ENCODE data around the gene SH3RF3. TPM values are rescaled to one million over a fixed set of nuclear protein-coding genes. Genes with fewer than 3 reads are reported as not detected.

The SH3RF3 gene
- total RNA-seq, 1 experiment from 2014 or later: not detected

- no peak for ATAC-seq
- POLR2A ChIA-PET: no interaction called here
- Histone ChIP-seq H3K36me3 (ENCODE audit: control insufficient read depth in 1 of 2, insufficient read depth in 2 of 2, low read length in 2 of 2) (no peaks in the 10 kb centered on the region), H3K9me3 (ENCODE audit: control insufficient read depth in 1 of 2, insufficient read depth in 1 of 2, low read depth in 1 of 2, low read length in 2 of 2) (no peaks in the 10 kb centered on the region), H4K20me1 (ENCODE audit: insufficient read depth) (no peaks in the 10 kb centered on the region), H2AFZ (ENCODE audit: low read depth, low read length, poor library complexity, severe bottlenecking) (no peak overlapping the region), H3K4me2 (ENCODE audit: low read length) (no peak overlapping the region), H3K79me2 (ENCODE audit: insufficient read depth, low read length) (no peaks in the 10 kb centered on the region), H3K9me2 (ENCODE audit: insufficient read depth) (no peaks in the 10 kb centered on the region), H3K4me1 (ENCODE audit: control insufficient read depth in 1 of 2, insufficient read depth in 2 of 2, low read length in 2 of 2) (peaks cover 4 to 11% of the 10 kb centered on the region in 2 experiments; a peak in 3 of 4 replicates), H3K27ac (ENCODE audit: low read depth, low read length) (no peak overlapping the region), H3K27me3 (ENCODE audit: insufficient read depth, low read length) (peaks cover 11% of the 10 kb centered on the region; the same call in 1 of the 2 replicates), H3K4me3 (replicated peaks in 1 of 2; ENCODE audit: low read depth in 1 of 2, low read length in 2 of 2) (no peak overlapping the region), H3K9ac (ENCODE audit: low read length) (no peak overlapping the region)
- no peak for DNase-seq (ENCODE audit: low read depth, low spot score)
- intact Hi-C loops (cut with micrococcal nuclease): no loop called here
- CTCF ChIA-PET: no interaction called here
- no TSS peak for BruUV-seq (replicated peaks)
- TF ChIP-seq ZBTB33 (IDR thresholded peaks at IDR 0.05; ENCODE audit: extremely low read depth, insufficient replicate concordance, low read length): no peak
- no peak for TF ChIP-seq FOSL1 (IDR thresholded peaks at IDR 0.05; ENCODE audit: low read depth)
- no peak for TF ChIP-seq EGR1 (IDR thresholded peaks at IDR 0.05; ENCODE audit: low read depth)
- TF ChIP-seq CBX3 (IDR thresholded peaks at IDR 0.05; ENCODE audit: low read depth): no peak
- no peak for TF ChIP-seq ZFX (IDR thresholded peaks at IDR 0.05)
- TF ChIP-seq ZNF274 (IDR thresholded peaks at IDR 0.05; ENCODE audit: low read depth, low read length): no peak
- TF ChIP-seq YY1 (IDR thresholded peaks at IDR 0.05; ENCODE audit: extremely low read depth, insufficient replicate concordance, low read depth, low read length): no peak
- no peak for TF ChIP-seq ELF1 (IDR thresholded peaks at IDR 0.05; ENCODE audit: borderline replicate concordance, low read depth)
- no peak for TF ChIP-seq RAD21 (IDR thresholded peaks at IDR 0.05; ENCODE audit: low read depth)
- TF ChIP-seq POLR2A (IDR thresholded peaks at IDR 0.05; ENCODE audit: borderline replicate concordance, extremely low read depth, insufficient read depth, insufficient read length): no peak
- no peak for TF ChIP-seq REST (IDR thresholded peaks at IDR 0.05; ENCODE audit: low read depth)
- TF ChIP-seq TCF7L2 (IDR thresholded peaks at IDR 0.05; ENCODE audit: borderline replicate concordance, extremely low read depth, insufficient read depth, insufficient read length): no peak
- TF ChIP-seq MAX (IDR thresholded peaks at IDR 0.05): no peak
- no peak for TF ChIP-seq ATF3 (IDR thresholded peaks at IDR 0.05)
- no peak for TF ChIP-seq EZH2 (IDR thresholded peaks at IDR 0.05)
- TF ChIP-seq SRF (IDR thresholded peaks at IDR 0.05; ENCODE audit: low read depth): no peak
- no peak for TF ChIP-seq SP1 (IDR thresholded peaks at IDR 0.05; ENCODE audit: low read depth)
- RAD21 ChIA-PET (ENCODE audit: low non-redundant PET in 1 of 2, low total read pairs in 2 of 2, uncharacterized antibody in 2 of 2, unreplicated experiment in 2 of 2): no interaction called here
These were observed 136.9 kb downstream of the SH3RF3 start for GRCh38 chr2:109265953-109266352.

Measured in HCT116 (cell line).